B cell (primary cell): Measurements from ENCODE around the gene VLDLR. TPM values are rescaled to one million over a fixed set of nuclear protein-coding genes. Genes with fewer than 3 reads are reported as not detected.

Experiments
- ATAC-seq: fragments of 200-7000 bp; cut with Tn5 transposase; one replicate; pipeline ENCODE4 v1.10.0; 2021; ENCODE audit warnings: low read depth, mild to moderate bottlenecking, moderate number of reproducible peaks, moderate library complexity
- CTCF ChIA-PET: fragments of 350-600 bp; sonication (Branson Sonifier 250); formaldehyde crosslinking; loops from one replicate; lab custom pipeline; 2021; ENCODE audit warnings: antibody characterized with exemption, inconsistent platforms; lab: Charles Lee
- POLR2A ChIA-PET: fragments of 350-600 bp; sonication (Branson Sonifier 250); formaldehyde crosslinking; loops from one replicate; lab custom pipeline; 2021; ENCODE audit warnings: antibody characterized with exemption; lab: Charles Lee
- DNase-seq: peaks from one replicate; pipeline ENCODE4 v3.0.0; 2013
- H2AFZ ChIP-seq: 2 replicates; pipeline ENCODE4 v1.6.1; 2012; ENCODE audit warnings: mild to moderate bottlenecking, low read depth, low read length; ENCODE audit not compliant: insufficient read depth, poor library complexity, severe bottlenecking
- H3K27ac ChIP-seq, 2 donors: 1 replicate in 1 of 2; 2 replicates in 1 of 2; pipeline ENCODE4 v1.5.1; 2012 to 2013; ENCODE audit warnings: low read length in 2 of 2, mild to moderate bottlenecking in 2 of 2, moderate library complexity in 1 of 2
- H3K27me3 ChIP-seq, 4 experiments: fragments of 200-600 bp in 1 of 4; sonication (generic) in 1 of 4; replicated peaks in 1 of 4; 1 replicate in 2 of 4; 2 replicates in 2 of 4; pipeline versions ENCODE4 v1.6.1 to v1.7.0; 2013 to 2016; ENCODE audit warnings: low read length in 3 of 4, mild to moderate bottlenecking in 2 of 4, mixed read lengths in 1 of 4, moderate library complexity in 1 of 4; ENCODE audit not compliant: insufficient read depth in 4 of 4, control insufficient read depth in 3 of 4; ENCODE audit errors: control extremely low read depth in 1 of 4
- H3K36me3 ChIP-seq, 2 experiments: replicated peaks in 1 of 2; 1 replicate in 1 of 2; 2 replicates in 1 of 2; pipeline versions ENCODE4 v1.6.1 to v1.7.1; 2013; ENCODE audit warnings: low read length in 1 of 2; ENCODE audit not compliant: insufficient read depth in 2 of 2, control insufficient read depth in 1 of 2; ENCODE audit errors: control extremely low read depth in 1 of 2, extremely low read depth in 1 of 2
- H3K4me1 ChIP-seq, 2 donors: fragments of 200-600 bp in 1 of 2; sonication (generic) in 1 of 2; 1 replicate in 1 of 2; 2 replicates in 1 of 2; pipeline versions ENCODE4 v1.5.1 to v1.6.1; 2013 to 2017; ENCODE audit warnings: low read length in 2 of 2; ENCODE audit not compliant: control insufficient read depth in 2 of 2, insufficient read depth in 2 of 2
- H3K4me2 ChIP-seq: replicated peaks from 2 replicates; pipeline ENCODE3; 2012; ENCODE audit warnings: mild to moderate bottlenecking, low read depth, low read length; ENCODE audit not compliant: poor library complexity, severe bottlenecking
- H3K4me3 ChIP-seq, 5 experiments: fragments of 200-600 bp in 1 of 5; sonication (generic) in 1 of 5; 1 replicate in 3 of 5; 2 replicates in 2 of 5; pipeline versions ENCODE4 v1.5.1 to v1.7.0; 2011 to 2016; ENCODE audit warnings: low read length in 4 of 5, mild to moderate bottlenecking in 4 of 5, low read depth in 2 of 5, control low read depth in 1 of 5, moderate library complexity in 1 of 5; ENCODE audit not compliant: insufficient read depth in 1 of 5; ENCODE audit errors: control extremely low read depth in 1 of 5, extremely low read depth in 1 of 5
- H3K79me2 ChIP-seq: fragments of 200-600 bp; sonication (generic); one replicate; pipeline ENCODE4 v1.6.0; 2016; ENCODE audit warnings: low read length; ENCODE audit not compliant: control insufficient read depth, insufficient read depth
- H3K9ac ChIP-seq: fragments of 200-600 bp; sonication (generic); 2 replicates; pipeline ENCODE4 v1.6.1; 2017; ENCODE audit warnings: mild to moderate bottlenecking, low read length, moderate library complexity
- H3K9me3 ChIP-seq, 3 donors: one replicate each; pipeline versions ENCODE4 v1.6.1 to v1.7.1; 2013; ENCODE audit warnings: low read length in 2 of 3; ENCODE audit not compliant: control insufficient read depth in 2 of 3, insufficient read depth in 1 of 3; ENCODE audit errors: control extremely low read depth in 1 of 3
- H4K20me1 ChIP-seq: 2 replicates; pipeline ENCODE4 v1.6.0; 2012; ENCODE audit warnings: mild to moderate bottlenecking, low read length; ENCODE audit not compliant: insufficient read depth, control insufficient read depth, poor library complexity, severe bottlenecking
- H3K27ac Mint-ChIP-seq: one replicate; pipeline ENCODE4 v1.8.0; 2021; ENCODE audit warnings: mixed read lengths
- H3K27me3 Mint-ChIP-seq: one replicate; pipeline ENCODE4 v1.8.0; 2021; ENCODE audit warnings: mixed read lengths
- H3K4me1 Mint-ChIP-seq: one replicate; pipeline ENCODE4 v1.8.0; 2021; ENCODE audit warnings: mixed read lengths
- H3K4me3 Mint-ChIP-seq: one replicate; pipeline ENCODE4 v1.8.0; 2021; ENCODE audit warnings: mixed read lengths
- H3K9me3 Mint-ChIP-seq: one replicate; pipeline ENCODE4 v1.8.0; 2022; ENCODE audit warnings: mixed read lengths; ENCODE audit not compliant: insufficient read depth
- EZH2 ChIP-seq: IDR thresholded peaks from 2 replicates; pipeline ENCODE4 v1.6.1; 2012; ENCODE audit warnings: borderline replicate concordance, low read depth, mild to moderate bottlenecking, moderate library complexity, low read length; ENCODE audit not compliant: insufficient read depth, poor library complexity, severe bottlenecking
- WGBS: methylation state at CpG from one replicate; pipeline ENCODE4 v1.1.5; 2013; ENCODE audit warnings: missing lambda C conversion rate; ENCODE audit not compliant: insufficient coverage; 5-methylcytosine and 5-hydroxymethylcytosine counted together
- intact Hi-C: fragments of 100-400 bp; cut with micrococcal nuclease; formaldehyde crosslinking; loops from one replicate; pipeline ENCODE4 v1.10.0; 2022
- polyA plus RNA-seq: library from polyadenylated mRNA; depleted of rRNA; stranded (reverse); fragments of >200 nt; gene quantifications from 2 replicates; pipeline ENCODE4 v1.2.3, GENCODE V29; 2012
- total RNA-seq, 2 donors: library from RNA; stranded (reverse); fragments of 120-200 nt in 1 of 2; gene quantifications; 1 replicate in 1 of 2; 2 replicates in 1 of 2; pipeline versions ENCODE4 v1.2.3 to v1.2.4, GENCODE V29; 2013 to 2022
- TF ChIP-seq, protein P1 (sequence below): fragments of 200-600 bp; IDR thresholded peaks from one replicate; pipeline ENCODE4 v1.8.0; 2022; ENCODE audit warnings: antibody characterized with exemption, mild to moderate bottlenecking

VLDLR gene
- total and polyA plus RNA-seq, 2 donors (not counting 1 experiment from before 2014, with no cell fraction given), result 0.03 TPM; not detected in 1

DNA sequence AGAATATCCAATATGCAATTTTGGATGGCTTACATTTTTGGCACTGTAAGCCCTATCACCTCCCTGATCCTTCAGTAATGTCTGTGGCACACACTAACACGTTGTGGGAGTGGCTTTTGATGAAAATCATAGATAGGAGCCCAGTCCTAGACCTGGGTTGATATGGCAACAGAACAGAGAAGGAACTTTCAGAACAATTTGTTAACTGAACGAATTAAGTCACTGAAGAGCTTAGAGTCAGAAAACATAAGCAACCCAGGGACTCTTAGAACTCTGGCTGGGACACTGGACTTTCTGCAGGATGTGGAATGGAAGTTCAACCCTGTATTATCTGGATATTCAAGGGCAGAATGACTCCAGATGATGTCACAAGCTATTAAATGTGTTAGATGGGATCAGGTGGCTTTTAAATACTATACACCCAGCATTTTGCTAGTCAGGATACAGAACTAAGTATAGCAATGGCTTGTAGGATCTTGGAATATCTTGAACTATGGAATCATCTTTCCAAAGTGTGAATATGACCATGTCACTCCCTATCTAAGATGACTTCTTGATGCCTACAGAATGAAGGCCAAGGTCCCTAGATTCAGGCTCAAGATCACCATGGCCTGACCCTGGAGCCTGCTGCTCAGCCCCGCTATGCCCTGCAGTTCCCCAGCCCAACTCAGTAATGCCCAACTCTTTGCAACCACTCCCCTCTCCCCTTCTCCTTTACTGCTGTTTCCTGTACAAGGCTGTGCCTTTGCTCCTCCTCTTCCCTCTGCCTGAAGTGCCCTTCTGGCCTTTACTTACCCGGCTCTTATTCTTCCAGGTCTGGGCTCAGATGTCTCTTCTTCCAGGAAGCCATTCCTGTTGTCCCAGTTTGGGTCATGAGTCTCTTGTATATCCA, 42.8 kb downstream of the VLDLR start:
- 100% methylated on average over 2 of the region's 4 CpGs for WGBS
- peaks cover 4% of the 10 kb centered on the region for H3K9me3 Mint-ChIP-seq
- no peaks in the 10 kb centered on the region for H4K20me1 ChIP-seq

DNA sequence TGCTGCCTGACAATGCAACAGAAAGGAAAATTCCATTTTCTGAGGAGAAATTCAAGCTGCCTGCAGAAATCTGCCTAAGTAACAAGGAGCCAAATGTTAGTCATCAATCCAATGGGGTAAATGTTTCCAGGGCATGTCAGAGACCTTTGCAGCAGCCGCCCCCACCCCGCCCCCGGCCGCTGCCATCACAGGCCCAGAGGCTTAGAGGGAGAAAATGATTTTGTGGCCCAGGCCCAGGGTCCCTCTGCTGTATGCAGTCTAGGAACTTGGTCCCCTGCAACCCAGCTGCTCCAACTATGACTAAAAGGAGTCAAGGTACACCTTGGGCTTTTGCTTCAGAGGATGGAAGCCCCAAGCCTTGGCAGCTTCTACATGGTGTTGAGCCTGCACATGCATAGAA, 45.0 kb downstream of the VLDLR start:
- Histone ChIP-seq H3K79me2 (no peaks in the 10 kb centered on the region), H2AFZ (no peak overlapping the region), H3K9ac (no peak overlapping the region), H4K20me1 (no peaks in the 10 kb centered on the region), H3K4me2 (no peak overlapping the region), H3K27me3 (no peaks in the 10 kb centered on the region), H3K9me3 (peaks cover 0 to 10% (median 3%) of the 10 kb centered on the region in 3 donors), H3K4me1 (no peaks in the 10 kb centered on the region), H3K4me3 (no peak overlapping the region), H3K36me3 (no peaks in the 10 kb centered on the region), H3K27ac (no peak overlapping the region)
- POLR2A ChIA-PET, result no interaction called here
- intact Hi-C loops, result no loop called here
- no peak overlapping the region for H3K27ac Mint-ChIP-seq
- CTCF ChIA-PET, result no interaction called here
- peaks cover 10% of the 10 kb centered on the region for H3K27me3 Mint-ChIP-seq
- ATAC-seq (no peak), DNase-seq (no peak)
- TF ChIP-seq, protein P1, sequence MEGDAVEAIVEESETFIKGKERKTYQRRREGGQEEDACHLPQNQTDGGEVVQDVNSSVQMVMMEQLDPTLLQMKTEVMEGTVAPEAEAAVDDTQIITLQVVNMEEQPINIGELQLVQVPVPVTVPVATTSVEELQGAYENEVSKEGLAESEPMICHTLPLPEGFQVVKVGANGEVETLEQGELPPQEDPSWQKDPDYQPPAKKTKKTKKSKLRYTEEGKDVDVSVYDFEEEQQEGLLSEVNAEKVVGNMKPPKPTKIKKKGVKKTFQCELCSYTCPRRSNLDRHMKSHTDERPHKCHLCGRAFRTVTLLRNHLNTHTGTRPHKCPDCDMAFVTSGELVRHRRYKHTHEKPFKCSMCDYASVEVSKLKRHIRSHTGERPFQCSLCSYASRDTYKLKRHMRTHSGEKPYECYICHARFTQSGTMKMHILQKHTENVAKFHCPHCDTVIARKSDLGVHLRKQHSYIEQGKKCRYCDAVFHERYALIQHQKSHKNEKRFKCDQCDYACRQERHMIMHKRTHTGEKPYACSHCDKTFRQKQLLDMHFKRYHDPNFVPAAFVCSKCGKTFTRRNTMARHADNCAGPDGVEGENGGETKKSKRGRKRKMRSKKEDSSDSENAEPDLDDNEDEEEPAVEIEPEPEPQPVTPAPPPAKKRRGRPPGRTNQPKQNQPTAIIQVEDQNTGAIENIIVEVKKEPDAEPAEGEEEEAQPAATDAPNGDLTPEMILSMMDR, result no peak
- TF ChIP-seq EZH2, result no peak
- 100% methylated on average over 4 of the region's 4 CpGs for WGBS
- no peak overlapping the region for H3K4me3 Mint-ChIP-seq
- H3K4me1 Mint-ChIP-seq, result no peaks in the 10 kb centered on the region
- H3K9me3 Mint-ChIP-seq, result peaks cover 4% of the 10 kb centered on the region

More for the DNA sequence above, 42.8 kb downstream of the VLDLR start:
- peaks cover 0 to 4% (median 0%) of the 10 kb centered on the region in 4 experiments for H3K27me3 ChIP-seq
- H3K27ac Mint-ChIP-seq, result no peak overlapping the region
- no peaks in the 10 kb centered on the region for H3K36me3 ChIP-seq
- H3K4me1 Mint-ChIP-seq, result no peaks in the 10 kb centered on the region
- intact Hi-C loops, result no loop called here
- H3K4me3 Mint-ChIP-seq, result no peak overlapping the region
- H2AFZ ChIP-seq, result no peak overlapping the region
- H3K4me3 ChIP-seq, result no peak overlapping the region
- no peak for TF ChIP-seq EZH2
- no peak for ATAC-seq
- H3K79me2 ChIP-seq, result no peaks in the 10 kb centered on the region
- peaks cover 18% of the 10 kb centered on the region for H3K27me3 Mint-ChIP-seq
- no peak overlapping the region for H3K9ac ChIP-seq
- ChIA-PET CTCF (no interaction called here), POLR2A (no interaction called here)
- no peaks in the 10 kb centered on the region for H3K4me1 ChIP-seq
- H3K27ac ChIP-seq, result no peak overlapping the region
- no peak overlapping the region for H3K4me2 ChIP-seq
- peaks cover 0 to 10% (median 3%) of the 10 kb centered on the region in 3 donors for H3K9me3 ChIP-seq
- no peak for DNase-seq
